Osteoblast (primary cell): ENCODE data around the gene HTR5A. TPM values are rescaled to one million over a fixed set of nuclear protein-coding genes. Genes with fewer than 3 reads are reported as not detected.

ENCODE experiments used
- DNase-seq: peaks from one replicate; pipeline ENCODE4 v3.0.0; 2011; ENCODE audit warnings: low spot score, mixed read lengths; ENCODE audit not compliant: insufficient read length; ENCODE audit errors: missing footprints
- H2AFZ ChIP-seq: 2 replicates; pipeline ENCODE4 v1.6.0; 2011; ENCODE audit warnings: mild to moderate bottlenecking, low read length
- H3K27ac ChIP-seq: 2 replicates; pipeline ENCODE4 v1.5.1; 2011; ENCODE audit warnings: mild to moderate bottlenecking, low read depth, low read length, moderate library complexity
- H3K27me3 ChIP-seq: 2 replicates; pipeline ENCODE4 v1.6.0; 2012; ENCODE audit warnings: mild to moderate bottlenecking, control low read depth, inconsistent platforms, low read length, moderate library complexity; ENCODE audit not compliant: insufficient read depth
- H3K36me3 ChIP-seq: 2 replicates; pipeline ENCODE4 v1.5.1; 2011; ENCODE audit warnings: mild to moderate bottlenecking, low read length, control low read depth, moderate library complexity; ENCODE audit not compliant: insufficient read depth
- H3K4me1 ChIP-seq: 2 replicates; pipeline ENCODE4 v1.5.1; 2011; ENCODE audit warnings: mild to moderate bottlenecking, low read length, control low read depth, moderate library complexity; ENCODE audit not compliant: insufficient read depth
- H3K4me2 ChIP-seq: 2 replicates; pipeline ENCODE4 v1.6.0; 2011; ENCODE audit warnings: mild to moderate bottlenecking, low read length; ENCODE audit not compliant: insufficient read depth
- H3K4me3 ChIP-seq: fragments of 200-600 bp; sonication (generic); 3 replicates; pipeline ENCODE4 v1.5.1; 2012; ENCODE audit warnings: mild to moderate bottlenecking, low read length, inconsistent platforms; ENCODE audit not compliant: insufficient read depth
- H3K79me2 ChIP-seq: 2 replicates; pipeline ENCODE4 v1.6.0; 2012; ENCODE audit warnings: mild to moderate bottlenecking, low read length, control low read depth, inconsistent platforms; ENCODE audit not compliant: insufficient read depth
- H3K9me3 ChIP-seq: 2 replicates; pipeline ENCODE4 v1.5.1; 2011; ENCODE audit warnings: low read depth, low read length, control low read depth
- H4K20me1 ChIP-seq: 2 replicates; pipeline ENCODE4 v1.6.0; 2012; ENCODE audit warnings: mild to moderate bottlenecking, low read length, control low read depth; ENCODE audit not compliant: insufficient read depth
- total RNA-seq: library from RNA; depleted of rRNA; stranded (reverse); fragments of >200 nt; gene quantifications from 2 replicates; pipeline ENCODE4 v1.2.3, GENCODE V29; 2012
- TF ChIP-seq, protein P1 (sequence below): IDR thresholded peaks from 2 replicates; pipeline ENCODE4 v1.5.1; 2011; ENCODE audit warnings: mild to moderate bottlenecking, low read depth, low read length, moderate library complexity; ENCODE audit errors: extremely low read depth

HTR5A gene
- total RNA-seq = not detected in 2 replicates

DNA sequence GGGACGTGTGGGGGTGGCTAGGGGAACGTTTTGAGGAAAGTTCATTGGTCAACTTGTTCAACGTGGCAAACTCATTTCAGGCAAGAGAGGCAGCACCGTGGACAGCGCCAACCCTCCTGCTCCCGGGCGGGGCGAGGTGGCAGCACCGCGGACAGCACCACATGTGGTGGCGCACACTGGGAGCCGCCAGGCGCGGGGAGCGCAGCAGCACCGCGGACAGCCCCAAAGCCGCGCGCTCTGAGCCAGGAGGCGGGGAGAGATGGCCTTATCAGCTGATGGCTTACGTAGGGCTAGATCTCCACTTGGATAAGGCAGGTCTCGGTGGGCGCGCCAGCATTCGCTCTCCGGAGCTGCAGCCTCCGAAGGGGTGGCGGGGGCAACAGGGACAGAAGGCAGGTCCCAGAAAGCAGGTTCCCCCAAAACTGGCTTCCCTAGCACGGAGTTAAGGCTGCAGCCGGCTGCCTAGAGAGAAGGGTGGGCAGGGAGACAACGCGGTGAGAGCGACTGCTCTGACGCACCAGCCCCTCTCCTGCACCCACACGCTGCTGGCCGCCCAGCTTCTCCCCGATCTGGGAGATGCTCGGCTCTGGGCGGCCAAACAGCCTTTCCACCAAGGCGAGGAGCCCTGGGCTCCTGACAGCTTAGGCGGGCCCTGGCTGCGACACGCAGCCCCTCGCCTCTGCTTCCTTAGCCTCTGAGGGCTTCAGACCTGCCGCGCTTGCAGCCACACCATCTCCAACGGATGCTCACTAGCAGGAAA is at the start of gene HTR5A:
Gene HTR5A (plus strand): TSS at position 333 of the 760 bp plus-strand sequence. CDS start 576 bp downstream, outside the sequence.
- H3K9me3 ChIP-seq = no peaks in the 10 kb centered on the region
- H3K27me3 ChIP-seq = peaks cover 4% of the 10 kb centered on the region
- peak; percentile 99 for DNase-seq
- peaks cover 3% of the 10 kb centered on the region for H3K4me1 ChIP-seq
- no peaks in the 10 kb centered on the region for H3K79me2 ChIP-seq
- H3K36me3 ChIP-seq = no peaks in the 10 kb centered on the region
- TF ChIP-seq, protein P1, sequence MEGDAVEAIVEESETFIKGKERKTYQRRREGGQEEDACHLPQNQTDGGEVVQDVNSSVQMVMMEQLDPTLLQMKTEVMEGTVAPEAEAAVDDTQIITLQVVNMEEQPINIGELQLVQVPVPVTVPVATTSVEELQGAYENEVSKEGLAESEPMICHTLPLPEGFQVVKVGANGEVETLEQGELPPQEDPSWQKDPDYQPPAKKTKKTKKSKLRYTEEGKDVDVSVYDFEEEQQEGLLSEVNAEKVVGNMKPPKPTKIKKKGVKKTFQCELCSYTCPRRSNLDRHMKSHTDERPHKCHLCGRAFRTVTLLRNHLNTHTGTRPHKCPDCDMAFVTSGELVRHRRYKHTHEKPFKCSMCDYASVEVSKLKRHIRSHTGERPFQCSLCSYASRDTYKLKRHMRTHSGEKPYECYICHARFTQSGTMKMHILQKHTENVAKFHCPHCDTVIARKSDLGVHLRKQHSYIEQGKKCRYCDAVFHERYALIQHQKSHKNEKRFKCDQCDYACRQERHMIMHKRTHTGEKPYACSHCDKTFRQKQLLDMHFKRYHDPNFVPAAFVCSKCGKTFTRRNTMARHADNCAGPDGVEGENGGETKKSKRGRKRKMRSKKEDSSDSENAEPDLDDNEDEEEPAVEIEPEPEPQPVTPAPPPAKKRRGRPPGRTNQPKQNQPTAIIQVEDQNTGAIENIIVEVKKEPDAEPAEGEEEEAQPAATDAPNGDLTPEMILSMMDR = peak; percentile 5
- H3K4me3 ChIP-seq = no peak within 1 kb of the TSS
- no peaks in the 10 kb centered on the region for H4K20me1 ChIP-seq
- H3K4me2 ChIP-seq = no peak within 1 kb of the TSS
- H2AFZ ChIP-seq = no peak within 1 kb of the TSS
- no peak within 1 kb of the TSS for H3K27ac ChIP-seq

- TF ChIP-seq, protein P1 = no peak
- H3K36me3 ChIP-seq = no peaks in the 10 kb centered on the region
- DNase-seq = no peak
- H2AFZ ChIP-seq = no peak overlapping the region
- H3K27ac ChIP-seq = no peak overlapping the region
- no peaks in the 10 kb centered on the region for H3K9me3 ChIP-seq
- H4K20me1 ChIP-seq = no peaks in the 10 kb centered on the region
- H3K79me2 ChIP-seq = no peaks in the 10 kb centered on the region
- no peak overlapping the region for H3K4me3 ChIP-seq
- H3K4me2 ChIP-seq = no peak overlapping the region
- H3K27me3 ChIP-seq = no peaks in the 10 kb centered on the region
- H3K4me1 ChIP-seq = no peaks in the 10 kb centered on the region
These were observed 49.1 kb upstream of the HTR5A start for GRCh38 chr7:155020996-155021395.

DNA sequence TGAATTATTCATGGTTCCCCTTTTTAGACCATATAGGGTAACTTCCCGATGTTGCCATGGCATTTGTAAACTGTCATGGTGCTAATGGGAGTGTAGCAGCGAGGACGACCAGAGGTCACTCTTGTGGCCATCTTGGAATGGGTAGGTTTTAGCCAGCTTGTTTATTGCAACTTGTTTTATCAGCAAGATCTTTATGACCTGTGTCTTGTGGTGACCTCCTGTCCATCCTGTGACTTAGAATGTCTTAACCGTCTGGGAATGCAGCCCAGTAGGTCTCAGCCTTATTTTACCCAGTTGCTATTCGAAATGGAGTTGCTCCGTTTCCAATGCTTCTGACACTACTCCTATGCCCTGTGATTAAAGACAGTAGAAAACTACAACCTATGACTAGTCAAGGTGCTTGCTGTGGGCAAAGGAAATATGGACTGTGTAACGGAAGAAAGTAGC is 48.4 kb upstream of the HTR5A start:
- DNase-seq = no peak
- no peaks in the 10 kb centered on the region for H3K27me3 ChIP-seq
- no peak overlapping the region for H2AFZ ChIP-seq
- no peak overlapping the region for H3K4me3 ChIP-seq
- H3K4me1 ChIP-seq = no peaks in the 10 kb centered on the region
- no peaks in the 10 kb centered on the region for H3K79me2 ChIP-seq
- no peaks in the 10 kb centered on the region for H3K36me3 ChIP-seq
- no peaks in the 10 kb centered on the region for H4K20me1 ChIP-seq
- TF ChIP-seq, protein P1 = no peak
- no peaks in the 10 kb centered on the region for H3K9me3 ChIP-seq
- H3K27ac ChIP-seq = no peak overlapping the region
- no peak overlapping the region for H3K4me2 ChIP-seq

DNA sequence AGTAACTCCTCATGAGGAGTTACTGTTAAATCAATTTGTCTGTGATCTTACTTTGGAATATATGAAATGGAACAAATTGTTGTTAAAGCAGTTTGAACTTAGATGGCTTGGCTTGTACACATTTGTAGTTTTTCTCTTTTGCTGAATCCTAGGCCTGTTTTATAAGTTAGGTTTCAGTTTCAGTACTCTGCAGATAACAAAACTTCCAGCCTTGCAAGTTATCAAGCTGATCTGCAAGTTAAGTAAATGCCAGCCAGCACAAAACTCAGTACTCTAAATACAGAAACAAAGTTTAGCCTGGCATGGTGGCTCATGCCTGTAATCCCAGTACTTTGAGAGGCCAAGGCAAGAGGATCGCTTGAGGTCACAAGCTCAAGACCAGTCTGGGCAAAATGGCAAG is 42.2 kb upstream of the HTR5A start:
- Histone ChIP-seq H3K36me3 (no peaks in the 10 kb centered on the region), H2AFZ (no peak overlapping the region), H4K20me1 (no peaks in the 10 kb centered on the region), H3K27me3 (no peaks in the 10 kb centered on the region), H3K9me3 (no peaks in the 10 kb centered on the region), H3K4me1 (no peaks in the 10 kb centered on the region), H3K4me3 (no peak overlapping the region), H3K27ac (no peak overlapping the region), H3K4me2 (no peak overlapping the region), H3K79me2 (no peaks in the 10 kb centered on the region)
- TF ChIP-seq, protein P1 = no peak
- DNase-seq = no peak
